ENCODE results near the gene GUCA1A. TPM values are rescaled to one million over a fixed set of nuclear protein-coding genes. Genes with fewer than 3 reads are reported as not detected.

GUCA1A gene
- total and polyA plus RNA-seq, 2 of the 4 experiments (the other 2 are of a cell fraction) = 0.18 to 0.32 TPM

- peak overlapping the region; percentile 74 for H2AK5ac ChIP-seq (ENCODE audit: low read depth, low read length)
- H2AK9ac ChIP-seq (replicated peaks; ENCODE audit: low read depth, low read length, poor library complexity) = no peak overlapping the region
- 46% methylated on average over 7 of the region's 8 CpGs; no CpG with 5 or more reads in 1 of the 2 experiments for WGBS, 2 experiments (ENCODE audit: extremely low coverage in 2 of 2, insufficient read length in 1 of 2)
- H3K9me3 ChIP-seq (ENCODE audit: control insufficient read depth, insufficient read depth, low read length) = no peaks in the 10 kb centered on the region
- 0 out of 2 replicates have a peak overlapping the region, but pooled peaks have one; percentile 17 for H3K4ac ChIP-seq (ENCODE audit: low read depth, low read length)
- H2AFZ ChIP-seq (replicated peaks; ENCODE audit: low read length, poor library complexity) = peak overlapping the region; percentile 55
- no peak overlapping the region for H2BK20ac ChIP-seq (ENCODE audit: low read depth, low read length)
- peak overlapping the region; percentile 1; the same call in 1 of the 2 replicates for H3K18ac ChIP-seq (ENCODE audit: low read depth, low read length)
- in situ Hi-C loops (cut with MboI; ENCODE audit: low sequenced_read_pairs) = no loop called here
- H3K9ac ChIP-seq (ENCODE audit: low read depth, low read length) = no peak overlapping the region
- H3K27ac ChIP-seq (ENCODE audit: insufficient read depth, low read length) = no peak overlapping the region
- no peaks in the 10 kb centered on the region; the same call in 1 of the 2 replicates for H4K20me1 ChIP-seq (ENCODE audit: insufficient read depth, low read length)
- POLR2A ChIA-PET (ENCODE audit: unreplicated experiment) = no interaction called here
- dilution Hi-C loops (cut with HindIII; ENCODE audit: low sequenced_read_pairs, unreplicated experiment) = no loop called here
- no peaks in the 10 kb centered on the region for H3K27me3 ChIP-seq (ENCODE audit: control insufficient read depth, insufficient read depth, low read length)
- peaks cover 14% of the 10 kb centered on the region for H3K9me1 ChIP-seq (ENCODE audit: insufficient read depth, low read length)
- BruUV-seq (replicated peaks) = no TSS peak
- peak overlapping the region in 1 of 2 experiments; percentile 4; a peak in 1 of 4 replicates for H4K8ac ChIP-seq (ENCODE audit: low read depth in 2 of 2, low read length in 2 of 2)
- H3K56ac ChIP-seq (ENCODE audit: extremely low read depth, insufficient read depth, low read length) = no peak overlapping the region
- no peak overlapping the region for H2BK5ac ChIP-seq (ENCODE audit: low read depth, low read length, poor library complexity, severe bottlenecking)
- CTCF ChIA-PET = interaction anchor here (0.6 to 1.6 kb wide), 2 partner anchors 21 to 165 kb away, joined by 3 to 8 read pairs; no protein-coding TSS in a partner anchor
- 0 out of 2 replicates have a peak overlapping the region, but pooled peaks have one; percentile 1 for H2BK120ac ChIP-seq (ENCODE audit: low read depth, low read length)
- H4K91ac ChIP-seq (ENCODE audit: insufficient read depth, low read depth, low read length) = no peak overlapping the region
- peaks cover 0 to 14% of the 10 kb centered on the region in 2 experiments; a peak in 1 of 4 replicates for H3K79me1 ChIP-seq (ENCODE audit: low read depth in 1 of 2, low read length in 2 of 2)
- no peak for TF ChIP-seq RFX5 (IDR thresholded peaks at IDR 0.05; ENCODE audit: low read depth, low read length)
- TF ChIP-seq MAZ (IDR thresholded peaks at IDR 0.05; ENCODE audit: borderline replicate concordance, low read depth, low read length) = no peak
- TF ChIP-seq CHD1 (IDR thresholded peaks at IDR 0.05; ENCODE audit: low read depth, low read length) = no peak
- no peak for TF ChIP-seq RAD21 (IDR thresholded peaks at IDR 0.05; ENCODE audit: low read length)
- TF ChIP-seq SMC3 (IDR thresholded peaks at IDR 0.05; ENCODE audit: low read depth, low read length) = no peak
- no peak for TF ChIP-seq CTCF (conservative IDR thresholded peaks at IDR 0.05; ENCODE audit: low read depth, low read length)
- TF ChIP-seq MXI1 (IDR thresholded peaks at IDR 0.05; ENCODE audit: borderline replicate concordance, low read depth, low read length) = no peak
- TF ChIP-seq MAFK (IDR thresholded peaks at IDR 0.05; ENCODE audit: low read depth, low read length) = no peak
- TF ChIP-seq NFE2L2 (IDR thresholded peaks at IDR 0.05; ENCODE audit: low read depth, low read length) = no peak
- TF ChIP-seq RCOR1 (IDR thresholded peaks at IDR 0.05; ENCODE audit: insufficient replicate concordance, low read length) = no peak
- TF ChIP-seq FOS (IDR thresholded peaks at IDR 0.05; ENCODE audit: low read depth, low read length) = no peak
- TF ChIP-seq CEBPB (IDR thresholded peaks at IDR 0.05; ENCODE audit: low read depth, low read length) = no peak
- no peak for TF ChIP-seq USF2 (IDR thresholded peaks at IDR 0.05; ENCODE audit: low read depth, low read length)
- no peak for TF ChIP-seq BHLHE40 (IDR thresholded peaks at IDR 0.05; ENCODE audit: low read depth, low read length)
- no peak for TF ChIP-seq ELK1 (IDR thresholded peaks at IDR 0.05; ENCODE audit: borderline replicate concordance, low read depth, low read length)
- no peak for TF ChIP-seq POLR2A (IDR thresholded peaks at IDR 0.05; ENCODE audit: low read depth, low read length)
- peaks cover 18% of the 10 kb centered on the region for H3K4me1 ChIP-seq (ENCODE audit: control insufficient read depth, insufficient read depth, low read length)
- no peak overlapping the region for H3K23ac ChIP-seq (ENCODE audit: low read depth, low read length)
- H4K5ac ChIP-seq (ENCODE audit: low read depth, low read length) = no peak overlapping the region
- peak; percentile 38 for ATAC-seq (ENCODE audit: low read depth)
- 0 out of 3 replicates have a peak overlapping the region, but pooled peaks have one; percentile 7 for H2BK15ac ChIP-seq (ENCODE audit: low read depth, low read length)
- intact Hi-C loops (cut with micrococcal nuclease) = no loop called here
- no peaks in the 10 kb centered on the region for H3K36me3 ChIP-seq (ENCODE audit: control insufficient read depth, insufficient read depth, low read length)
- H3K4me3 ChIP-seq (ENCODE audit: insufficient read depth, low read depth, low read length) = no peak overlapping the region
- DNase-seq = no peak
- no peak overlapping the region for H3K14ac ChIP-seq (replicated peaks; ENCODE audit: low read depth, low read length)
- H3K4me2 ChIP-seq (ENCODE audit: low read depth, low read length) = peak overlapping the region; percentile 26
These were observed 20.3 kb downstream of the GUCA1A start for GRCh38 chr6:42193491-42193894.

Data from IMR-90 (cell line).